ENCODE data around the gene LIMCH1.

Gene LIMCH1

DNA sequence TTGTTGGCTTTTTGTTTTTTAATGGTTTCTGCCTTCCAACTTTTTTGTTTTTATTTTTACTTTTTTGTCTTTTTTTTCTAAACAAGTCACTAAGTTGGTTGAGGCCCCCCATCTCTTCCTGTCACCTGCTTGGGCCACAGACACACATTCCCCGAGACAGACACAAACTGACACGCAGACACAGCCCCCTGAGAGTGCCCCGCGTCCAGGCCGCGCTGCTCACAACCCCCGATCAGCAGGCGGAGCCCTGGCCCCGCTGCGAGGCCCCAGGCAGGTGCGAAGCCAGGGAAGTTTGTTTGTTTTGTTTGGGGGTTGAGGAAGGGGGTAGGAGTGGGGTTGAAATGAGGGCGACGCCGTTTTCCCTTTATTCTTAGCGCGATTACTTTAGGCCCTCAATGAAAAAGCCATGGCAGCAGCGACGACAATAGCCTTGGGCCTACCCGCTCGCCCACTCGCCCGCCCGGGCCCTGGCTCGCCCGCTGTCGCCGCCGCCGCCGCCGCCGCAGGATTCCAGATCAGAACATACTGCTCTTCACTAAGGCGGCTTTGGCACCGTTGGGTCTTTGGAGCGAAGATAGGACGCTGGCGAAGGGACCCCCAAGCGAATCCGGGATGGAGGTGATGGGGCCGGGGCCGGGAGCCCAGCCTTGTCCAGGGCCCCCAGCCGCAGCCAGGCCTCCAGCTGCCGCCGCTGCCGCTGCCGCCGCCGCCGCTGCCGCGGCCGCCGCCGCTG is 207.5 kb downstream of the LIMCH1 start:
- TF ChIP-seq, protein P1, sequence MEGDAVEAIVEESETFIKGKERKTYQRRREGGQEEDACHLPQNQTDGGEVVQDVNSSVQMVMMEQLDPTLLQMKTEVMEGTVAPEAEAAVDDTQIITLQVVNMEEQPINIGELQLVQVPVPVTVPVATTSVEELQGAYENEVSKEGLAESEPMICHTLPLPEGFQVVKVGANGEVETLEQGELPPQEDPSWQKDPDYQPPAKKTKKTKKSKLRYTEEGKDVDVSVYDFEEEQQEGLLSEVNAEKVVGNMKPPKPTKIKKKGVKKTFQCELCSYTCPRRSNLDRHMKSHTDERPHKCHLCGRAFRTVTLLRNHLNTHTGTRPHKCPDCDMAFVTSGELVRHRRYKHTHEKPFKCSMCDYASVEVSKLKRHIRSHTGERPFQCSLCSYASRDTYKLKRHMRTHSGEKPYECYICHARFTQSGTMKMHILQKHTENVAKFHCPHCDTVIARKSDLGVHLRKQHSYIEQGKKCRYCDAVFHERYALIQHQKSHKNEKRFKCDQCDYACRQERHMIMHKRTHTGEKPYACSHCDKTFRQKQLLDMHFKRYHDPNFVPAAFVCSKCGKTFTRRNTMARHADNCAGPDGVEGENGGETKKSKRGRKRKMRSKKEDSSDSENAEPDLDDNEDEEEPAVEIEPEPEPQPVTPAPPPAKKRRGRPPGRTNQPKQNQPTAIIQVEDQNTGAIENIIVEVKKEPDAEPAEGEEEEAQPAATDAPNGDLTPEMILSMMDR (conservative IDR thresholded peaks at IDR 0.05; ENCODE audit: low read length) = no peak
- DNase-seq (ENCODE audit: low read depth) = no peak
- no peak overlapping the region for H3K4me3 ChIP-seq (ENCODE audit: low read length)

DNA sequence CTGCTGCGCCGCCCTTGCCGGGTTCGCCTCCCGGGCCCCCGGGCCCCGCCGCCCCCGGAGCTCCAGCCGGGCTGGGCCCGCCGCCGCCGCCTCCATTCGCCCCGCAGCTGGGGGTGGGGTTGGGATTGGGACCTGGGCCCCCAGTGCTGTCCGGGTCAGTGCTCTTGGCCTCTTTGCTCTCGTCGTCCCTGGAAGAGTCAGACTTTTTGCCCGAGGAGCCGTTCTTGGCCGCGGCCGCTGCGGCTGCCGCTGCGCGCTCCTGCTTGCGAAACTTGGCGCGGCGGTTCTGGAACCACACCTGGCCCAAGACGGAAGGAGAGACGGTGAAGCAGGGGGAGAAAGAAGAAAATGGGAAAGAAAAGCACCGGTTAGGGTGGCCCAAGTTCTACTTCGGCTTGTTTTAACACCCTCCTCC is 208.1 kb downstream of the LIMCH1 start:
- no peak for DNase-seq (ENCODE audit: low read depth)
- no peak overlapping the region for H3K4me3 ChIP-seq (ENCODE audit: low read length)
- TF ChIP-seq, protein P1 (conservative IDR thresholded peaks at IDR 0.05; ENCODE audit: low read length) = no peak

DNA sequence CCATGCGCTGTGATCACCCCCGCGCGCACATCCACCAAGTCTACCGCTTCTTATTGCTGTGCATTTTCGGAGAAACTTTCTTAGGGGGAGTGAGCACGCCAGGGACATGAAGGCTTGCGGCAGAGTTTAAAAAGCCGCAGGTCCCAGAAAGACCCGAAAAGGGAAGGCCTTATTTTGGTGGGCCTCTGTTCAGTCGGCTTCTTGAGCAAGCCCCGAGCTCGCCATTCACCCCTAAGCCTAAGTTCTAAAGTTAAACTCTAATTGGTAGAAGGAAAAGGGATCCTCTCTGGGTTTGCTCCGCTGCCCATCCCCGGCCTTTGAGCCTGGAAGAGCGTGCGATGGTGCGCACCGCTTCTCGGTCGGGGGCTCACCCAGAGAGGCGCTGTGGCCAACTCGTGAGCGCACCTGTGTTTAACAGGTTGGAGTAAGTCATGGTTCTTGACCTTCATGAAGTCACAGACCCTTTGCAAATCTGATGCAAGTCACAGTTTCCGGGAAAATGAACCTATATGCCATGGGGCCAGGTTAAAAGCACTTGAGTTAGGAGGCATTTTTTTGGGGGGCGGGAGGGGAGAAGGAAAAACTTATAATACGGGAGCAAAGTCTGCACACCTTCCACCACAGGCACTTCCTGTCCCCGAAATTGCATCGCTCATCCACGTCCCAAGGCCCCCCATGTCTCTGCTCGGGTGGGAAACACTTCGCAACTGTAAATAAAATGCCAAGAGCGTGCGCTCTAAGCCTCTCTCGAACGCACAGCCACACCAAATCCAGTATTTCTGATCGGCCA is 208.7 kb downstream of the LIMCH1 start:
- H3K4me3 ChIP-seq (ENCODE audit: low read length) = no peak overlapping the region
- no peak for DNase-seq (ENCODE audit: low read depth)
- TF ChIP-seq, protein P1 (conservative IDR thresholded peaks at IDR 0.05; ENCODE audit: low read length) = no peak

DNA sequence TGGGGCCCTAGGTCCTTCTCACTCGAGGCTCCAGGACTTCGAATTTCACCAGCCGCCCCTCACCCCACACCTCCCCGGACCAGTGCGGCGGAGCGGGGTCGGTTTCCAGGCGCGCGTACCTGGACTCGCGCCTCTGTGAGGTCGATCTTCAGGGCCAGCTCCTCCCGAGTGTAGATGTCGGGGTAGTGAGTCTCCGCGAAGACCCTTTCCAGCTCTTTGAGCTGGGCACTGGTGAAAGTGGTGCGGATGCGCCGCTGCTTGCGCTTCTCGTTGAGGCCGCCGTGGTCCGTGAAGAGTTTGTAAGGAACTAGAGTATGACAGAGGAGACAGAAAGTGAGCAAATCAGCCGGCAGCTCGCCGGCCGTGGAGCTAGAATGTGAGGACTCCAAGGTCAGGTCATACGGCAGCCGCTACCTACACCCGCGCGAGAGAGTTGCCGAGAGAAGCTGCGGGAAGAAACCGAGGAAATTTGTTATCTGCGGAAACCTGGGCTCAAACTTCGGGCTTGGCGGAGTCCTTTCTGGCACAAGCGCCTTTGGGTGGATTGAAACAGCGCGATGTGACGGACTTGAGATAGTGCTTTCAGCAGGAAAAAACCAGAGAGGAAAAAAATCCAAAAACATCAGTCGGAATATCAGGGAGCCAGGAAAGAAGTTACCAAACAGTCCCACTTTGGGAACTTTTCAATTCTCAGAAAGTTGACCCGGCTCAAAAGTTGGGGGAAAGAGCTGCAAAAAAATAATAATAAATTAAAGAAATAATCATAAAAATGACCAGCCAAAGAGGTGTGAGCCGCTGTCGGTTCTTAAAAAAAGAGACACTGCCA is 209.5 kb downstream of the LIMCH1 start:
- no peak for DNase-seq (ENCODE audit: low read depth)
- no peak overlapping the region for H3K4me3 ChIP-seq (ENCODE audit: low read length)

DNA sequence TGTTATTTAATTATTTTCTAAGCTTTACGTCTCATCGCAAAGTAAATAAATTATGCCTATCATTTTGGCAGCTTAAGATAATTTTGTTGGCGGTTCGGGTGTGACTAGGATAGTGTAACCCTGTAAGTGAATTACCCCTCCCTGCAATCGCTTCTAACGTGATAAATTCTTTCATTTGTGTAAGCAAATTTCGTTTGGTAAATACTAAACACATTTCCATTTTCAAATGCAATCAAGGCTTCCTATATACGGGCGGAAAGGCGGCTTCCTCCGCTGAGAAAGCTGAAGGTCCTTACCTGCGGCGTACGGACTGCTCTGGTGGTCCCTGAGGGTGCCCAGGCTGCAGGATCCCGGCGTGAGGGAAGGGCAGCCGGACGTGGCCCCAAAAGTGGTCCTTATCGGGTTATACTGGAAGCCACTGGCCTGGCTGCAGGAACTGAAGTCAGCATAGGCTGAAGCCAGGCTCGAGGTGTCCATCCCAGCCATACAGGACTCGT is 210.2 kb downstream of the LIMCH1 start:
- DNase-seq (ENCODE audit: low read depth) = no peak
- TF ChIP-seq, protein P1 (conservative IDR thresholded peaks at IDR 0.05; ENCODE audit: low read length) = no peak
- H3K4me3 ChIP-seq (ENCODE audit: low read length) = no peak overlapping the region

More for the DNA sequence above, 209.5 kb downstream of the LIMCH1 start:
- TF ChIP-seq, protein P1 (conservative IDR thresholded peaks at IDR 0.05; ENCODE audit: low read length) = no peak

DNA sequence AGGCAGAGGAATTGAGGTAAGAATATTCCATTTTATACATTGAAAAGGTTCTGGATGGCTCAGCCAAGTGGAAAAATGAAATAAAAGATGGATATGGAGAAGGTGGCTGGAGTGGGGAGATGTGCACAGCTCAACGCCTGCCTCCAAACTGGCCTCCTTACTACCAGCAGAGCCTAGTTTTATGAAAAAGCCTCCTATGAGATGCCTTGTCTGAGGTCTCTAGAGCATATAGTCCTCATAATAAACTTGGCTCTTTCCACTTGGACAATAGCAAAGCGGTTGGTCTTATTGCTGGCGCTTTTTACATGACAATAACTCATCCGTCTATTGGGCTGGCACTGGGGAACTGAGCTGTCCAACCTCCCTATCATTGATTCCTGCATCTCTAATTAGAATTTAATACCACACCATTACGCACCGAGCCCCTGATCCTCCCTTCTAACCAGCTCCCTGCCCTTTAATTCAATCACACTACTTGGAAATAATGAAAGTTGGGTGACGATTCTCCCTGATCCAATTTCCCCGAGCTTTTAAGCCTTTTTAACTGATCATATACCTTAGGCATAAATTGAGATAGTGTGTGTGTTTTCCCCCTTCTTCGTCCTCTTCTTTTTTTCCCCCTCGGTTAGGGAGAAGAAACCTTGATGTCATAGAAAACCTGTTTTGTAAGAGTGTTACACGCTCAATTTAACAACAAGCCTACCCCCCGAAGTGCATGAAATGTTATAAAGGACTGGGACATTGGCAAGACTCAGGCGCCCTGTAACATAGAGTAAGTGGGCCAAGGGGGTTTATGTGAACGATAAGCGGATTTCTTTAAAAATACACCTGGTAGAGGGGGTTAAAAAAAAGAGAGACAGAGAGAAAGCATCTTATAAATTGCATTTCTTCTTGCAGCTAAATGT is 210.9 kb downstream of the LIMCH1 start, which contains the start of gene PHOX2B:
Gene PHOX2B, minus strand, starts transcription at position 155 of the 905 bp plus-strand sequence. Its CDS starts 115 bp downstream, at position 40.
- TF ChIP-seq, protein P1 (conservative IDR thresholded peaks at IDR 0.05; ENCODE audit: low read length) = no peak
- H3K4me3 ChIP-seq (ENCODE audit: low read length) = no peak within 1 kb of the TSS

More for the DNA sequence above, 210.9 kb downstream of the LIMCH1 start, which contains the start of gene PHOX2B:
- DNase-seq (ENCODE audit: low read depth) = no peak

All from AG10803 (cell line).